Dedifferentiated amniotic fluid mesenchymal stem cell (primary cell): ENCODE data around the gene UBE2J2.

Source experiments
- DNase-seq: peaks from one replicate; pipeline ENCODE4 v3.0.0-alpha.2; 2016; ENCODE audit errors: extremely low spot score

The UBE2J2 gene

GRCh38 chr1:1309251-1310108 lies 35.8 kb upstream of the UBE2J2 start:
- DNase-seq: no peak

DNA sequence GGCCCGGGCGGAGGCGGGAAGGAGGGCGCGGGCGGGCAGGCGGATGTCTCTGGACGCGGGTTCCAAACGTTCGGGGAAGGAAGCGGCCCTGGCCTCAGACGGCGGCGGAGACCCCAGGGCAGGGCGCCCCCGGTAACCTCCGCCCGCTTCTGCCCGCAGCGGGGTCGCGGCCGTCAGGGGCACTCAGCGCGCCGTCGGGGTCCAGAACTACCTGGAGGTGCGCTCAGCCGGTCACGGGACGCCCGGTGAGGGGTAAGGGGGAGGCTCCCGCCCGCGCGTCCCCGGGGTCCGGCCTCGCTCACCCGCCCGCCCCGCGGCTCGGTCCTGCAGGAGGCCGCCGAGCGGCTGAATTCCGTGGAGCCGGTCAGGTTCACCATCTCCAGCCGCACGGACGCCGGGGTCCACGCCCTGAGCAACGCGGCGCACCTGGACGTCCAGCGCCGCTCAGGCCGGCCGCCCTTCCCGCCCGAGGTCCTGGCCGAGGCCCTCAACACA lies 35.1 kb upstream of the UBE2J2 start:
- DNase-seq: no peak

- DNase-seq: peak; percentile 88
These were observed 34.5 kb upstream of the UBE2J2 start, which contains the start of the genes ACAP3 and PUSL1 for GRCh38 chr1:1307923-1308755. TSS of gene ACAP3 (minus strand) at chr1:1307930. CDS start at chr1:1307815, 115 bp downstream. TSS of gene PUSL1 (plus strand) at chr1:1308597. CDS start at chr1:1308644, 47 bp downstream.

GRCh38 chr1:1307261-1307922 lies 33.7 kb upstream of the UBE2J2 start:
- DNase-seq: no peak

DNA sequence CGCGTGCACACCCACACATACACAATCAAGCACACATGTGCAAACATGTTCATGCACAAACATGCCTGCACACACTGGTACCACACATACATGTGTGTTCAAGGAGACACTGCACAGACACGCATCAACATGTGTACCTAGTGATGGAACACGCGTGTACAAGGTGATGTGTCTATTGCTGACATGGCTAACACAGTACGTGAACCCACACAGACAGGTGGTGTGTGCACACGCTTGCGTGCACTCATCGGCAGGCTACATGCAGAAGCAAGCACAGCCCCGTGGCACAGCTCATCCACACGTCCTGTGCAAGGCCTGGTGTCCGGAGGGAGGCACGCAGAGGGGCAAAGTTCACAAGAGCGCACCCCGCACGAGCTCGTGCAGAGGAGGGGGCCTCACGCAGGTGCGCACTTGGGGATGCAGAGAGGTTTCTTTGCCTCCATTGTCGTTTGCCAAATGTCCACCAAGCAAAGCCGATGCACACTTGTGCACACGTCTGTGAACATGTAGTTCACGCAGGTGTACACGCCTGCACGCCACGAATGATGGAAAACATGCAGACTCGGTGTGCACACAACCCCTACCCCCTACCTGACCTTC lies 33.1 kb upstream of the UBE2J2 start:
- DNase-seq: no peak

DNA sequence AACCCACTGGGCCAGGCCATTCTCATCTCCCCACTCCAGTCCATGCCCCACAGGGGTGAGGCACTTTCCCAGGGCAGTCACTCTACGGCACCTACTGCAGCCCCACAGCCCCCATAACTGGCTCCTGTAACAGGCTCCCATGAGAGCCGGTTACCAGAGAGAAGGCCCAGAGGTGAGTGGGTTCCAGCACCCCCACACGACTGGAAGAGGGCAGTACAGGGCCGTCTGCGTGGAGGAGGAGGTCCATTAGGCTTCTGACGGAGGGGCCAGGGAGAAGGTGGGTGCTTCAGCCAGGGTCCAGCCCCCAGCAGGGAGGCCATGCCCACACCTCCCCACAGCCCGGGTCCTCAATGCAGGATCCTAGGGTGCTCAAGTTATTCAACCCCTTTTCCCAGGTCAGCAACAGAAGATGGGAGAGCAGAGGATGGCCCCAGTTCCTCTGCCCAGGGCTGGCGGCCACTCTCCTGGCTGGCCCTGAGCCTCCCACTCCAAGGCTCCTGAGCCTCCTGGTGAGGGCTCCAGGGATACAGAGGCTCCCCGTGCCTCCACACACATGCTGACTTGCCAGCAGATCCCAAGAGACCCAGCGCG lies 32.5 kb upstream of the UBE2J2 start:
- DNase-seq: no peak

GRCh38 chr1:1305300-1306069 lies 31.8 kb upstream of the UBE2J2 start:
- peak; percentile 54 for DNase-seq

DNA sequence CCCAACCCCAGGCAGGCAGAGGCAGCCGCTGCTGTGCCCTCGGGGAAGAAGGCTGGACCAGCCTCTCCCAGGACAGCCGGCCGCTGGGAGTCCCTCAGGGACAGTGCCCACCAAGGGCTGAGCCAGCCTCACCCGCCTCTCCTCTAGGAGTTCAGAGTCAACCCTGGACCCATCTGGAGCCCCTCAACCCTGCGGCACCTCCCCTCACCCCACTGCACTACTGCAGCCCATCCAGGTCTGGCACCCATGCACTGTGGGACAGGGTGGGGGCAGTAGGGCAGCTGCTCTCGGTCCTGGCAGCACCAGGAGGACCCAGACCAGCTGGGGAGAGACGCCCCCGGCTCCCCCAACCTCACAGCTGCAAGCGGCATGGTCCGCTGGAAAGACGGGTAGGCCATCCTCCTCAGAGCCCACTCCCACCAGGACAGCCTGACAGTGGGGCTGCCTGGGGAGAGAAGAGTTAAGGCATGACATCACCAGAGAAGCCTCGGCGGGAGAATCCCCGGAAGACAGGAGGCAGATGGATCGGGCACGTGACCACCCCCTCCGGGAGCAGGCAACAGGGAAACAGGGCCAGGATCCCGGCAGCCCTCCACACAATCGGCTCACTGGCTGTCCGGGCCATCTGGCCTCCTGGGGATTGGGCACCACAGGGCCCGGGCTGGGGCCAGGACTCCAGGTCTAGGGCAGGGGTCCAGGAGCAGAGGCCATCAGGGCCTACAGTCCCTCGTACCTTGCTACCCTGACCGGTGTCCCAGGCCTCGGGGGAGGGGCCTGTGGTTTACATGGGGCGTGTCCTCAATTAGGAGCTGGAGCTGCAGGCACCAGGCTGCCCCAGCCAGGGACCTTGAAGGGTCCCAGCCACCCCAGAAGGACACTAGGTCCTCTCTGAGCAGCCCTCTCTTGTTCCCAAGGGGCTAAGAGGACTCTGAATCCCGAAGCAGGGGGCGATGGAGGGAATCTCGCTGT lies 31.0 kb upstream of the UBE2J2 start:
- DNase-seq: peak; percentile 45

GRCh38 chr1:1303736-1304135 lies 30.1 kb upstream of the UBE2J2 start:
- DNase-seq: no peak

DNA sequence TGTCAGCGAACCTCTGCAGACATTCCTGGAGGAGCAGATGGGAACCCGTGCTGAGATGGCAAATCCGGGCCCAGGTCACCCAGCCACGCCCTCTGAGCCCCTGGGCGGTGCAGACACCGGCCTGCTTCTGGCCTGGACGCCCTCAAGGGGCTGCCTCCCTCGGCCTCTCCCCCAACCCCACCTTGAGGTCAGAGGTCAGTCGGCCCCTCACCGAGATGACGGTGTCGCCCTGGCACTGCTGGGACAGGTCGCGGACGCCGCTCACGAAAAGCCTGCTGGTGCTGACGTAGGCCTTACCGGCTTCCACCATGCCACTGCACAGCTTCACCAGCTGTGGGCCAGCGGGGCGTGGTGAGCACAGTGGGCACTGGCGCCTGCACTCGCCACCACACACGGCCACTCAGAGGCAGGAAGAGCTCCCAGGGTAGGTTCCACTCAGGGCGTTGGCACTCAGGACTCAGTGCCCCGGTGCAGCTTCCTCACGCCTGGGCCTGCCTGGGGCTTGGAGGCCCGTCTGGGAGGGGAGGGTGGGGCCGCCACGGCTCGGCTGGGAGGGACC lies 29.4 kb upstream of the UBE2J2 start:
- no peak for DNase-seq

DNA sequence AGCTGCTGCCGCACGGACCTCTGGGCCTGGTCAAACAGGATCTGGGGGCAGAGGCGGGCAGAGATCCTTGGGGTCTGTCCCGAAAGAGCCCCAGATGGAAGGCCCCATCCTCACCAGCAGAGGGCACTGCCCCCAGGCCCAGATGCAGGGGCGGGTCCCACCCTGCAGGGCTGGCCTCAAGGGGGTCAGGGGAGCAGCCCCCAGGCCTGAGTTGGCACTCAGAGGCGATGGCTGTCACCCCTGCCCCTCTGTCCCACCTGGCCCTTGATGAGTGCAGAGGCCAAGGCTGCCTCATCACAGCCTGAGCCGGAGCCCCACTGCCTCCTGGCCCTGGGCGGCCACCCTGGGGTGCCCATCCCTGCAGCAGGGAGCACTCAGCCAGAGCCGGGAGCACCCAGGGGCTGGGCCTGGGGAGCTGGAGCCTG lies 28.4 kb upstream of the UBE2J2 start:
- DNase-seq: no peak

DNA sequence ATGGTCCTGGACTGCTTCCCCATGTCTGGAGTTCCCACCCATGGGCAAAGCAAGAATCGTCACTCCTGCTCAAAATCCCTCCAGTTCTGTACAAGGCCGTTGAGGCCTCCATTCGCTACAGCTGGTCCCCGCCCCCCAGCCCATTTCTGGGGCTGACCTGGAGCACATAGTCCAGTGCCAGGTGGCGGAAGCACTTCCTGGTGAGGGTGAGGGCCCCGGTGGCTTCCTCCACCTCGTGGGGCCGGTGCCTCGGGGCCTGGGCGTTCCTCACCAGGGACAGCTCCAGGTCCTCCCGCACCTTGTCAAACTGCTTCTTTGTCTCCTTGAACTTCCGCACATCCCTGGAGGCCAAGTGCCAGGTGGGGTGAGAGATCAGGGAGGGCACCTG lies 26.7 kb upstream of the UBE2J2 start:
- DNase-seq: no peak

GRCh38 chr1:1299686-1300351 lies 26.2 kb upstream of the UBE2J2 start:
- no peak for DNase-seq

DNA sequence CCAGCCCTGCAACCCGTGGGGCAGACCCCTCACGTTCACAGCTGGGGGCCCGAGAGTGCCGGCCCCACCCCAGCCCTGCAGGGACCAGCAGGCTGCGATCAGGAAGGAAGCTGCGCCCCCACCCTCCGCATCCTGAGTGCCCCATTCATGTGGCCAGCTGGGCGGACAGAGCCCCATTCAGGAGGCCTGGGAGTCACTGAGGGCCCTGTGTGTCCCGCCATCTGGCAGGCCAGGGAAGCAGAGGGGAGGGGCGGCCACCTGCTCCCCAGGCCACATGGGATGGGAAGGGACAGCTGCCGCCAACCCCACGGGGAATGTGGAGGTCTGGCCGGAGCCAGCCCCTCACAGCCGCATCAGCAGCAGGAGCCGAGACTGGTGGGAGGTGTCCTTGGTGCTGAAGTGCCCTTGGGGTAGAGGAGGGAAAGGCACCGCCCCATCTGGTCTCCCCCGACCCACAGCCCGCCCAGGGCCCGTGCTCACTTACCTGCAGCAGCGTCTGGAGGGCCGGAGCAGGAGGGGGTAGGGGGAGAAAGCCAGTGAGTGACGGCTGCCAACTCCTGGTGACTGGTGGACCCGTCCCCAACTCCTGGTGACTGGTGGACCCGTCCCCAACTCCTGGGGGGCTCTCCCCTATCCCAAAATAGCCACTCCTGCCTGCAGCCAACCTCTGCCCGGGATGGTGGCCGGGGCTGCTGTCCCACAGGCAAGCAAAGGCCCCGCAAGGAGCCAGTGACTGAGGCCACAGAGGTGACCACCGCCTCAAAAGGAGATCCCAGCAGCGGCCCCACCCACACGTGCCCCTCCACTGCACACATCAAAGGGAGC lies 25.4 kb upstream of the UBE2J2 start:
- DNase-seq: no peak

DNA sequence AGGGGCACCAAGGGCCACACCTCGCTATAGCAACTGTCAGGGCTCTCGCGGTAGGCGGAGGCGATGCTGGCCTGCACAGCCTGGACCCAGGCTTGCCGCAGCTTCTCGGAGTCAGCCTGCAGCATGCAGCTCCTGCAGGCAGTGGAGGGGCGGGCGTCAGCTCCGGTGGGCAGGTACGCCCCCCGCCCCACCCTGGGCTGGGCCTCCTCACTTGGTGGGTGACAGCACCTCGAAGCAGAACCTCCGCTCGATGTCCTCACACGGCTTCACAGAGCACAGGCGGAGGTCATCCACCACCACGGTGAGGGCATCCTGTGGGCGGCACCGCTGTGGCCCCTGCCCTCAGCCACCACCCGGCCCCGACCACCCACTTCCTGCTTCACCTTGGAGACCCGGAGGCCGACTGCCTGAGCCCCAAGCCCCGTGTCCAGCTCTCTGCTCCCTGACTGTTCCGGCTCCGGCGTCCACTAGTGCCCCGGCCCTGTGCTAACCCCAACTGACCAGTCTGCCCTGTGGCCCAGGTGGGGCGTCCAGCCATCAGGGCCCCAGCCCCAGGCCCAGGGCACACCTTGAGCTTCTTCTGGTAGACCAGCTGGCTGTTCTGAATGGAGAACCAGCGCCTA lies 24.3 kb upstream of the UBE2J2 start:
- no peak for DNase-seq

DNA sequence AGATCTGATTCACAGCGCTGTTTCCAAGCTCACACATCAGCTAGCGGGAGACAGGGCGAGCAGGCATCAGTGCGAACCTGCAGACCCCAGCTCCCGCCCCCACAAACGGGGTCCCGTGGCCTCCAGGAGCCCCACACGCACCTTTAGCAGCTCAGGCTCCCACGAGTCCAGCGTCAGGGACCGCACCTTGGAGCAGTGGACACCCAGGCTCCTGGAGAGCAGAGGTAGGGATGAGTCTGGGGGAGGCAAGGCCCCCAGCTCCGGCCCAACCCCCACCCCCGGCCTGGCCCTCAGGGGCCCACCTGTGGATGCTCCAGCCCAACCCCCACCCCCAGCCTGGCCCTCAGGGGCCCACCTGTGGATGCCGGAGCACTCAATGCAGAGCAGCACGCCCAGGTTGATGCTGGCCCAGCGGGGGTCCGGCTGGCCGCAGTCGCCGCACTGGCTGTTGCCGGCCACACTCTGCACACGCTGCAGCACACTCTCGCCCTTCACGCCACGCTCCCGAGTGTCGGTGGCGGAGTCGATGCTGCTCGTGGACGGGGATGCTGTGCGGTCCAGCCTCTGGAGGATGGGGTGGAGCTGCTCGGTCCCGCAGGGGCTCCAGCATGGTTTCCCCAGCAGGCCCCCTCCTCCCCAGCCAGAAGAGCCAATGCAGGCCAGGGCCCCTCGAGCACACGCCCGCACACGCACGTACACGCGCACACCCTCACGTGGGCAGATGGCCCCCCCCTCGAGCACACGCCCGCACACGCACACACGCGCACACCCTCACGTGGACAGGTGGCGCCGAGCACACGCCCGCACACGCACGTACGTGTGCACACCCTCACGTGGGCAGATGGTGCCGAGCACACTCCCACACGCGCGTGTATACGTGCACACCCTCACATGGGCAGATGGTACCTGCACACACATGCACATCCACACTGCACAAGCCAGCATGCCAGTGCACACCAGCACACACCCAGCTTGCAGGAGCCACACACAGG lies 22.7 kb upstream of the UBE2J2 start:
- no peak for DNase-seq
